ENCODE results near the gene VSTM1. TPM values are rescaled to one million over a fixed set of nuclear protein-coding genes. Genes with fewer than 3 reads are reported as not detected.

VSTM1 gene
- total RNA-seq, 4 donors from 2014 or later: not detected

- no peak overlapping the region for H3K27ac ChIP-seq
- WGBS, 2 donors: 56 to 62% methylated on average over 5 of the region's 5 CpGs
- no peak for DNase-seq (ENCODE audit: low spot score in 2 of 2)
- TF ChIP-seq CTCF (IDR thresholded peaks at IDR 0.05) (no peak), EP300 (IDR thresholded peaks at IDR 0.05) (no peak), POLR2A (IDR thresholded peaks at IDR 0.05) (no peak)
- no peak overlapping the region for H3K4me3 ChIP-seq
- peaks cover 0 to 51% (median 3%) of the 10 kb centered on the region in 4 donors for H3K9me3 ChIP-seq
- H3K27me3 ChIP-seq: no peaks in the 10 kb centered on the region
- no peaks in the 10 kb centered on the region for H3K36me3 ChIP-seq
- no peaks in the 10 kb centered on the region for H3K4me1 ChIP-seq
Observed at GRCh38 chr19:54069470-54069869, 5.8 kb upstream of the VSTM1 start.

- Histone ChIP-seq H3K27me3 (no peaks in the 10 kb centered on the region), H3K27ac (no peak overlapping the region), H3K4me3 (no peak overlapping the region), H3K36me3 (no peaks in the 10 kb centered on the region), H3K4me1 (no peaks in the 10 kb centered on the region), H3K9me3 (peaks cover 0 to 21% (median 0%) of the 10 kb centered on the region in 4 donors)
- no peak for DNase-seq (ENCODE audit: low spot score in 2 of 2)
- TF ChIP-seq CTCF (IDR thresholded peaks at IDR 0.05) (no peak), EP300 (IDR thresholded peaks at IDR 0.05) (no peak), POLR2A (IDR thresholded peaks at IDR 0.05) (no peak)
- WGBS, 2 donors: 64 to 70% methylated on average over 9 of the region's 9 CpGs
Observed at GRCh38 chr19:54062643-54063042, 1.1 kb downstream of the VSTM1 start.

GRCh38 chr19:54047616-54048015, 16.1 kb downstream of the VSTM1 start:
- Histone ChIP-seq H3K36me3 (no peaks in the 10 kb centered on the region), H3K27ac (no peak overlapping the region), H3K9me3 (peaks cover 0 to 19% (median 0%) of the 10 kb centered on the region in 4 donors), H3K27me3 (no peaks in the 10 kb centered on the region), H3K4me3 (no peak overlapping the region), H3K4me1 (no peaks in the 10 kb centered on the region)
- no peak for TF ChIP-seq EP300 (IDR thresholded peaks at IDR 0.05)
- TF ChIP-seq POLR2A (IDR thresholded peaks at IDR 0.05): no peak
- no peak for TF ChIP-seq CTCF (IDR thresholded peaks at IDR 0.05)
- DNase-seq (ENCODE audit: low spot score in 2 of 2): no peak
- 72 to 81% methylated on average over 4 of the region's 4 CpGs for WGBS, 2 donors

- no peak for DNase-seq (ENCODE audit: low spot score in 2 of 2)
- 81 to 84% methylated on average over 2 of the region's 2 CpGs for WGBS, 2 donors
- Histone ChIP-seq H3K9me3 (peaks cover 0 to 19% (median 0%) of the 10 kb centered on the region in 4 donors), H3K27ac (no peak overlapping the region), H3K4me1 (no peaks in the 10 kb centered on the region), H3K4me3 (no peak overlapping the region), H3K36me3 (no peaks in the 10 kb centered on the region), H3K27me3 (no peaks in the 10 kb centered on the region)
- TF ChIP-seq POLR2A (IDR thresholded peaks at IDR 0.05) (no peak), CTCF (IDR thresholded peaks at IDR 0.05) (no peak), EP300 (IDR thresholded peaks at IDR 0.05) (no peak)
Observed at GRCh38 chr19:54045771-54046170, 17.9 kb downstream of the VSTM1 start.

- TF ChIP-seq EP300 (IDR thresholded peaks at IDR 0.05) (no peak), POLR2A (IDR thresholded peaks at IDR 0.05) (no peak), CTCF (IDR thresholded peaks at IDR 0.05) (no peak)
- no peaks in the 10 kb centered on the region for H3K36me3 ChIP-seq
- H3K27me3 ChIP-seq: no peaks in the 10 kb centered on the region
- WGBS, 2 donors: 77 to 83% methylated on average over 3 of the region's 3 CpGs
- no peak overlapping the region for H3K4me3 ChIP-seq
- no peaks in the 10 kb centered on the region for H3K4me1 ChIP-seq
- DNase-seq (ENCODE audit: low spot score in 2 of 2): no peak
- H3K27ac ChIP-seq: no peak overlapping the region
- H3K9me3 ChIP-seq: peaks cover 0 to 4% (median 0%) of the 10 kb centered on the region in 4 donors
Observed at GRCh38 chr19:54042989-54043388, 20.7 kb downstream of the VSTM1 start.
